GM20431 (cell line): ENCODE results near the gene CALY.
"Not testable (repeated sequence)": the region's sequence is repeated elsewhere in the genome, so short reads cannot be mapped to it uniquely, and the experiment has no call there.

Experiments used
- in situ Hi-C: fragments of 300-500 bp; cut with MseI, MboI; formaldehyde crosslinking; loops from one replicate; pipeline ENCODE4 v1.15.0; 2020; ENCODE audit warnings: low sequenced_read_pairs; ENCODE audit not compliant: unreplicated experiment

Gene CALY

DNA sequence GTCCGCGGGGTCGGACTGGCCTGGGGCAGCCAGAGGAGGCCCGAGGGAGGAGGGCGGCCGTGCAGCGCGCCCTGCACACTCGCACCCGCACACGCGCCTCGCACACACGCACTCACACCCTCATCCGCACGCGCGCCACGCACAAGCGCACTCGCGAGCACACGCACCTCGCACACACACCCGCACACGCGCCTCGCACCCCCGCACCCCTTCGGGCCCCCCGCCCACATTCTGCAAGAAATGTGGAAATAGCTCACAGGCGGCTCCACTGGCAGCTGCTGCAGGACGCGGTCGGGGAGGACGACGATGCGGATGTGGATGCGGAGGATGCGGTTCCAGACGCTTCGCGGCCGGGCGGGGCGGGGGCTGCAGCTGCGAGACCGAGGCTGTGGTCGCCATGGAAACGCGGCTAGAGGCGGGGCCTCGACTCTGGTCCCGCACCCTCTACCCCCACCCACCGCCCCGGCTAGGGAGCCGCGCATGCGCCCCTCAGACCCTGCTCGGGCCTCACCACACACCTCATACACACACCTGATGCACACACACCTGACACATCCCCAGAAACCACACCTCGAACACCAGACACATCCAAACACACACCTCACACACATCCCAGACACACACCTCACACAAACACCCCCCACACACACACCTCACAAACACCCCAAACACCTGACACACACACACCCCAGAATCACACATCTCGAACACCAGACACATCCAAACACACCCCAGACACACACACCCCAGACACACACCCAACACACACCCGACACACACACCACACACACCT is at the start of gene CALY:
Gene CALY (minus strand): TSS at position 320 of the 793 bp plus-strand sequence. CDS start 7,907 bp downstream, outside the sequence.
- in situ Hi-C loops = no loop called here

DNA sequence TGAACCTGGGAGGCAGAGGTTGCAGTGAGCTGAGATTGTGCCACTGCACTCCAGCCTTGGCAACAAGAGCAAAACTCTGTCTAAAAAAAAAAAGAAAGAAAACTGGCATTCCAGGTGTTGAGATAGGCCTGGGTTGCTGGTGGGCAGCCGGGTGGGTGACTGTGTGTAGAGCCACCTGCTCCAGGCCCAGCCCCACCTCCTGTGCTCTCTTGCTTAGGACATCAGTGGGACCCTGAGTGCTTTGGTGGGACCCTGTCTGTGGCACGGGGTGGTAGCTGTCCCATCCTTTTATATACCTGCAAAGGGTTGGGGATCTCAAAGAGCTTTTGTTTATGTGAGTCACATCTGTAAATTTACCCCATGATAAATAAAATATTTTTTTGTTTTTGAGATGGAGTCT is 48.5 kb upstream of the CALY start:
- in situ Hi-C loops = no loop called here

DNA sequence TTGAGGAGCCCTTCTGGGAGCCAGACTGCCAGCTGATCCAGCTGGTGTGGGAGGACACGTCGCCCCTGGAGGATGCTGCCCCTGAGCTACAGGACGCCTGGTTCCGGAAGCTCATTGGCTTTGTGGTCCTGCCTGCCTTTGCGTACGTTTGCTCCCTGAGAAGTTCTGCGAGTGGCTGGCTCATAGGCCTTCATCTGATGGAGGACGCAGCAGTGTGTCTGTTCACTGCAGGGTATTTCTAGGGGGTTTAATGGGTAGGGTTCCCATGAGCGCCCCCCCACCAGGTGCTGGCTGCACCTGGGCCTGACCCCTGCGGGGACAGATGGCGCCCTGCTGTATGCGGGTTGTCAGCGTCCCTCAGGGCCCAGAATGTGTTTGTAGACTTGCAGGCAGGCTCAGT is 47.4 kb upstream of the CALY start:
- in situ Hi-C loops = no loop called here

DNA sequence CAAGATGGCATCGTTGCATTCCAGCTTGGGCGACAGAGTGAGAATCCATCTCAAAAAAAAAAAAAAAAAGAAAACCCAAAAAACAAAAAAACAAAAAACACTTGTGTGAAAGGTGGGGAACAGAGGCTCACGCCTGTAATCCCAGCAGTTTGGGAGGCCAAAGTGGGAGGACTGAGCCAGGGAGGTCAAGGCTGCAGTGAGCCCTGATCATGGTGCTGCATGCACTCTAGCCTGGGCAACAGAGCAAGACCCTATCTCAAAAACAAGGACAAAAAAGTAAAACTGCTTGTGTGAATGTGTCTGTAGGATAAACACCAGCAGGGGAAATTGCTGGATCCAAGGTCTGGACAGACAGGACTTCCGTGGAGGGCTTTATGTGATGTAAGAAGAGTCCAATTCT is 46.9 kb upstream of the CALY start:
- in situ Hi-C loops = no loop called here

- in situ Hi-C loops = no loop called here
These were observed 44.3 kb upstream of the CALY start for GRCh38 chr10:133381036-133381435.

- in situ Hi-C loops = no loop called here
These were observed 43.3 kb upstream of the CALY start for GRCh38 chr10:133379801-133380666.

- in situ Hi-C loops = no loop called here
These were observed 42.6 kb upstream of the CALY start, which contains the start of gene PAOX for GRCh38 chr10:133379152-133379800. PAOX (plus strand) TSS chr10:133379262; CDS start chr10:133379317, 55 bp downstream.

DNA sequence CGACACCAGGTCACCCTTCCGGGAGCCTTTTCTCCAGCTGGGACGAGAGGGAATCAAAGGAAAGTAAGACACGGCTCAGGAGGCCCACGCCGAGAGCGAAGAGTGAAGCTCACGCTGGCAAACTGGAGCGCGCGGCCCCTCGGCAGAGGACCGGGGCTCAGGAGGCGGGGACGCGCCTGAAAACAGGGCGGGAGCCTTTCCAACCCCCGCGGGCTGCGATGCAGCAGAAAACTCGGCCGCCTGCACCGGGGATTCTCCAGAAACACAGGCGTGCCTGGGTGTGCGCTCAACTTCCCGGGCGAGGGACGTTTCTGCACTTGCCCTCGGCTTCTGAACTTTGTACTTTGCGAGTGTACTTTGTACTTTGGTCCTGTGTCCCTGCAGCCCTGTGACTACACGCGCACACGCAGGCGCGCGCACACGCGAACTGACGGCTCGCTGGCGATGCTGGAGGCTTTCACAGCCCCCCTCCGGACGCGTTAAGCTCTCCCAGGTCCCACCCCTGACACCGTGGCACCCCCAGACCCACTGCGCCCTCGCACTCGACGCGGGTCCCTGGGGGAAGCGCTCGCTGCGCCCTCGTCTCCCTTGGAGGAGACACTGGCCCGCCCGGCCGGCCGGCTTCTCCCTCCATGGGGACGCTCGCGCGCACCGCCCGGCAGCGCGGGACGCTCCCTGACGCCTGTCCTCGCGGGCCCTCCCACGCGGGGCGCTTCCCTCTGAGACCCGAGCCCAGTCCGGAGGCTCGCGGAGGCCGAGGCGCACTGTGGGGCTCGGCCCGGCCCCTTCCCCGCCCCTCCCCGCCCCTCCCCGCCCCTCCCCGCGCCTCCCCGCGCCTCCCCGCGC is 41.8 kb upstream of the CALY start:
- in situ Hi-C loops = no loop called here

DNA sequence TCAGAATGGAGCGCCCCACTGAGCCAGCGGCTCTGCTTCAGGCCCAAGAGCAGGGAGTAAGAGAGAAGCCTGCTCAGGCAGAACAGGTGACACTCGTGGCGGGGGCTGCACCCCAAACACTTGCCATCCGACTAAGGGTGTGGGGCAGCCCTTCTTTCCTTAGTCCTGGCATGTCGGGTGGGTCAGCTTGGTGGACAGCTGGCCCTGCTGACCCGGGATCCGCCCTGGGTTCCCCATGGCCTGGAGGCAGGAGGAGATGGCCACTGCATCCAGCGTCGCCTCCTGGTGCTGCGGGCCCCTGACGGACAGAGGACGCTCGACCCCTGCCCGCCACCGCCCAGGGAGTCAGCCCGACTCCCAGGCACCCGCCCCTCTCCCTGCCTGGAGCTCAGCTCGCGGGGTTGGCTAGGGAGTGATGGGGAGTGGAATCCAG is 41.1 kb upstream of the CALY start:
- in situ Hi-C loops = no loop called here

DNA sequence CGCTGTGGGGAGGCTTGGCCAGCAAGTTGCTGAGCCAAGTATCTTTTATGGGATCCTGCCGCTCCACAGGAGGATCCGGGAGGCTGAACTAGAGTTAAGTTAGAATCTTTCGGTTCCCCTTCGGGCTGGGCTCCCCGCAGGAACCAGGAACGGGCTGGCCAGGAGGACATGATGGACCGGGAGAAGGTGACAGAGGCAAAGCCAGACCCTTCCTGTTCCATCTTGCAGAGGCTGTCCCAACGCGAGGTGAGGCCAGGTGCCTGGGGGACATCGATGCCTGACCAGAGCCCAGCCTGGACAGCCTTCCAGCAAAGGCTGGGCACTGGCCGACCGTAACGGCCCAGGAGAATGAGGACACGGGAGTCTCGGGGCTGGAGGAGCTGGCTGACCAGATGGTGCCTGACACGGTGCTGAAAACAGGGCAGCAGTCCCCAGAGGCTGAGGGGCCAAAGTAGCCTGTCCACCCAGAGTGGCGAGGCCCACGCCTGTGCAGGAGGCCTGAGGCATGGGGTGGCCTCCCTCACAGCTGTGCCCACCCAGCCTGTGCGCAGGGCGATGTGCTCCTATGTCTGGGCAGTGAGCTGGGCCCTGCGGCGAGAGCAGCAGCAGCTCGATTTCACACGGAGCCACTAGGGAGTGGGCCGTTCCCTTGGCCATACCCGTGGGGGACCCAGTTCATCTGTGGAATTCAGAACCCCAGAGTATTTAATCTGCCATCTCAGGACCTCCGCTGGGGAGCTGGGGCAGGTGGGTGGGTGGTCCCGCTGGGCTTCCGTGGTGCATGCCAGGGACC is 40.5 kb upstream of the CALY start:
- in situ Hi-C loops = no loop called here

DNA sequence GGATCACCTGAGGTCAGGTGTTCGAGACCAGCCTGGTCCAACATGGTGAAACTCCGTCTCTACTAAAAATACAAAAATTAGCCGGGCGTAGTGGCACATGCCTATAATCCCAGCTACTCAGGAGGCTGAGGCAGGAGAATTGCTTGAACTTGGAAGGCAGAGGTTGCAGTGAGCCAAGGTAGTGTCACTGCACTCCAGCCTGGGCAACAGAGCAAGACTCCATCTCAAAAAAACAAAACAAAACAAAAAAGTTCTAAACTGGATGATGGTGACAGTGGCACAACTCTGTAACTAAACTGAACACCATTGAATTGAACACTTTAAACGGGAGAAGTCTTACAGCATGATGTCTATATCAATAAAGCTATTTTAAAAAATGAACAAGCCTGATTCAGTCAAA is 39.5 kb upstream of the CALY start:
- in situ Hi-C loops = not testable (repeated sequence)

DNA sequence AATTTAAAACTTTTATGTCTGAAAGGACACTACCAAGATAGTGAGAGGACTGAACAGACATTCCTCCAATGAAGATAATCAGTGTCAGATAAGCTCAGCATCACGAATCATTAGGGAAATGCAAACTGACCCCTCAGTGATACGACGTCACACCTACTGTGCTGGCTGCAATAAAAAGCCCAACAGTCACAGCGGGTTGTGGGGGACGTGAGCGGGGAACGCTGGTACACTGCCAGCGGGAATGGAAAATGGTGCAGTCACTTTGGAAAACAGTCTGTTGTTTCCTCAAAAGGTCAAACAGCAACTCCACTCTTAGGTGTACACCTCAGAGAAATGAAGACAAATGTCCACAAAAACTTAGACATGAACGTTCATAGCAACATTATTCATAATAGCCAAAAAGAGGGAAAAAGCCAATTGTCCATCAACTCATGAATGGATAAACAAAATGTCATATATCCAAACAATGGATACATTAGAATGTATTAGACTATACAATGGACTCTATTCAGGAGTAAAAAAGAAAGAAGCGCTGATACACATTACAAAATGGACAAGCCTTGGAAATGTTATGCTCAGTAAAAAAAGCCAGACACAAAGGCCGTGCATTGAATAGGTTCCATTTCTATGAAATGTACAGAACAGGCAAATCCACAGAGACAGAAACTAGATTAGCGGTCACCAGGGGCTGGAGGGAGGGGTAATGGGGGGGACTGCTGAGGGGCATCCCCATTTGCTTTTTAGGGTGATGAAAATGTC is 38.8 kb upstream of the CALY start:
- in situ Hi-C loops = no loop called here

DNA sequence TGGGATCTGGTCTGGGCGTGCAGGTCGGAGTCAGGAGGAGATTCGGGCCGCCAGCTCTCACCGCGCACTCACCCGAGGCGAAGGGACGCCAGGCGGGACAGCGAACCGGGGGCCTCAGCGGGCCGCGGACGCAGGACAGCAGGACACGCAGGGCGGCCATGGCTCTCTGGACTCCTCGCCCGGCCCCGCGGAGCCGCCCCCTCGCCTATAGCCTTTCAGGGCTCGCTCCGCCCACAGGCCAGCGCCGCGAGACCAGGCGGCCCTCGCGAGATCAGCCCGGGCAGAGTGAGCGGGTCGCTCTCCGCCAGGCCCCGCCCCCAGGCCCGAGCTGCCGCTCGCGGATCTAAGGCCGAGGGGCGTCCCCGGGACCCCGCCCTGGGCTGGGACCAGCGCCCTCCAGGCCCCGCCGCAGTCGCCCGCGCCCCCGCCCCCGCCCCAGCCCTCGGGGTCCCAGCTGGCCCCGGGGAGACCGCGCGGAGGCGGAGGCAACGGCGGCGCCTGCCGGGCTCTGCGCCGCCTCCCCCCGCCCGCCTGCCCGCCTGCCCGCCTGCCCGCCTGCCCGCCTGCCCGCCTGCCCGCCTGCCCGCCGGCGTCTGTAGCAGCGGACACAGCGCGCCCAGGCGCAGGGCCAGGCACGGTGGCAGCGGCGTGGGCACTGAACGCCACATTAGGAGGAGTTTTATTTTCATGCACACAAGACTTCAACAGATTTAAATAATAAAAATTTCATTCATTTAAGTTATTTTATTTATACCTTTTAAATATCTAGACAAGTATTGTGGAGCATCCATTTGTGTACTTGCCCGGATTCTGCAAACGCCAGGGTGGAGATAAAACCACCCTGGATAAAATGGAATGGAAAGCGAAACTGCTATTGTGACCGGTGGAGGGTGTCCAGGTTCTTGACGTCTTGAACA is 36.7 kb upstream of the CALY start, which contains the start of gene ECHS1:
Gene ECHS1 (minus strand): TSS at position 181 of the 917 bp plus-strand sequence. CDS start 21 bp downstream, at position 160.
- in situ Hi-C loops = no loop called here

- in situ Hi-C loops = no loop called here
These were observed 35.8 kb upstream of the CALY start for GRCh38 chr10:133372507-133372906.

DNA sequence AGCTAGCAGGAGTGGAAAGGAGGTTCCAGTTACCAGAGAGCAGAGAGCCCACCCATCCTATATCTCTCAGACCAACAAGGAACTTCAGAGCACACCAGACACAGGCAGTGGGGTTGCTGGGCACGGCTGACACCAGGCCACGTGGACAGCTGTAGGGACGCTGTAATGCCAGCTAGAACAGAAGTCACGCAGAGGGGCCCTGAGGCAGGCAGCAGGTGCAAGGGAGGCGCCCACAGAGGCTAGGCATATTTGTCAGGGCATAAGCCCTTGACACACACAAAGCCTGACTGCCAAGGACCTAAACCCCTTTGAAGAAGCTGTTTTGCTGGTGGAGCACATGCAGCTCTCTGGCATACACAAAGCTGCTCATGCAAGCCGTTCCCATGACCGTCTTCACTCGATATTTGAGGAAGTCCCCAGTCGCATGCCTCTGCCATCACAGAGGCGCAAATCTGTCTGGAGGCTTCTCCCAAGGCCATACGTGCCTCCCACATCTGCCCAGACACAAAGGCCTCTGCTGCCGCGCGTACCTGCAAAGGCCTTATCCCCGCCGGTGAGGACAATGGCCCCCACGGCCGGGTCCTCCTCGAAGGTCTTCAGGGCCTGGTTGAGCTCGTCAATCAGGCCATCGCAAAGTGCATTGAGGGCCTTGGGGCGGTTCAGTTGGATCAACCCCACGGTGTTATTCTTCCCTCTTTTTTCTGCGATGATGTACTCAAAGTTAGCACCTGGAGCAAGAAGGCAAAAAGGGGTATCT is 33.5 kb upstream of the CALY start:
- in situ Hi-C loops = no loop called here

DNA sequence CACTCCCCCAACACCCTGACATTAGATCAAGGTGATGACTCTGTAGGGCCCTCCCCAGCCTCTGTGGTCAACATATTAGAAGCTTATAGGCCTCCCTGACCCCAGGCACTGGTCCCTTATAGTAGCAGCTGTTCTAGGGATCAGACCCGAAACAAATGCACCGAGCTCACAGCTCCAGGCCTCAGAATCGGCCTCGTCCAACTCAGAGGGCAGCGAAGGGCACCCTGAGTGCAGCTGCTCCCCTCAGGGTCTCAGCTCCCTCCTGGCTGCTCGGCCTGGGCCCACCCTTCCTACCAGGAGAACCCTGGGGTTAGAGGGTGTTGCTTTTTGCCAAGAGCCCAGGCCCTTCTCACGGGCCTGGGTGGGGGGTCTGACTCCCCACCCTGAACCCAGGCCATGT is 31.5 kb upstream of the CALY start:
- in situ Hi-C loops = no loop called here
